Measurements from ENCODE around the gene CABYR. TPM values are rescaled to one million over a fixed set of nuclear protein-coding genes. Genes with fewer than 3 reads are reported as not detected.
"Not testable (repeated sequence)": the region's sequence is repeated elsewhere in the genome, so short reads cannot be mapped to it uniquely, and the experiment has no call there.

CABYR gene
- total and polyA plus RNA-seq, 7 experiments from 2014 or later: 0.65 to 1.4 (median 1.0) TPM; not detected in 1

GRCh38 chr18:24138409-24138788 is 463 bp upstream of the CABYR start:
- H3K9me3 ChIP-seq (ENCODE audit: control insufficient read depth in 2 of 3, low read length in 3 of 3): no peaks in the 10 kb centered on the region
- ATAC-seq (no peak), DNase-seq (no peak)
- POLR2A ChIA-PET: interaction anchor here (0.5 to 0.7 kb wide), 2 partner anchors 69 to 642 kb away, joined by 3 read pairs; no protein-coding TSS in a partner anchor
- peak overlapping the region; percentile 41 for H3K27ac ChIP-seq (ENCODE audit: low read depth, low read length)
- H3K27me3 ChIP-seq (ENCODE audit: control insufficient read depth in 2 of 2, insufficient read depth in 2 of 2, low read length in 2 of 2): peaks cover 0 to 3% of the 10 kb centered on the region in 2 donors
- H3K36me3 ChIP-seq (ENCODE audit: control insufficient read depth in 2 of 3, insufficient read depth in 3 of 3, low read length in 3 of 3): peaks cover under 1 to 5% (median 1%) of the 10 kb centered on the region in 3 experiments
- Mint-ChIP-seq H3K36me3 (peaks cover 0 to 9% (median 4%) of the 10 kb centered on the region in 5 donors), H3K9me3 (peaks cover 0 to 9% (median 0%) of the 10 kb centered on the region in 11 donors), H3K27ac (peak overlapping the region in 8 of 9 donors; percentile 43 to 90 (median 84)), H3K4me1 (peaks cover 12 to 32% (median 26%) of the 10 kb centered on the region in 7 donors), H3K4me3 (peak overlapping the region; percentile 85 to 97 (median 92)), H3K27me3 (peaks cover 5 to 33% (median 10%) of the 10 kb centered on the region in 5 donors)
- CTCF ChIA-PET: interaction anchor here (0.5 to 1.1 kb wide), 2 partner anchors 11 to 642 kb away, joined by 3 to 6 read pairs; no protein-coding TSS in a partner anchor
- H3K4me3 ChIP-seq (ENCODE audit: low read length): peak overlapping the region; percentile 81
- intact Hi-C loops (cut with micrococcal nuclease): loop anchor here in 1 of 2 donors (5.0 kb wide), 1 partner anchor 636 kb away; the partner anchor contains the start of gene RMC1
- H3K4me1 ChIP-seq (ENCODE audit: control insufficient read depth in 2 of 2, insufficient read depth in 2 of 2, low read length in 2 of 2): peaks cover 11 to 13% of the 10 kb centered on the region in 2 donors

DNA sequence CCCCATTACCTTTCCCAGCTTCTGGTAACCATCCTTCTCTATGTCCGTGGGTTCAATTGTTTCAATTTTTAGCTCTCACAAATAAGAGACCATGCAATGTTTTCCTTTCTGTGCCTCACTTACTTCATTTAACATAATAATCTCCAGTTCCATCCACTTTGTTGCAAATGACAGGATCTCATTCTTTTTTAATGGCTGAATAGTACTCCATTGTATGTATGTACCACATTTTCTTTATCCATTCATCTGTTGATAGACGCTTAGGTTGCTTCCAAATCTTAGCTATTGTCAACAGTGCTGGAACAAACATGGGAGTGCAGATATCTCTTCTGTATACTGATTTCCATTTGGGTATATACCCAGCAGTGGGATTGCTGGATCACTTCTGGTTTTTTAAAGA is 1.8 kb downstream of the CABYR start:
- peak overlapping the region in 6 of 10 donors; percentile 2 to 76 (median 54) for H3K4me3 Mint-ChIP-seq

GRCh38 chr18:24142376-24142775 is 3.5 kb downstream of the CABYR start:
- Histone ChIP-seq H3K4me3 (ENCODE audit: low read length) (no peak overlapping the region), H3K4me1 (ENCODE audit: control insufficient read depth in 2 of 2, insufficient read depth in 2 of 2, low read length in 2 of 2) (peaks cover 11 to 13% of the 10 kb centered on the region in 2 donors), H3K27ac (ENCODE audit: low read depth, low read length) (no peak overlapping the region), H3K9me3 (ENCODE audit: control insufficient read depth in 2 of 3, low read length in 3 of 3) (no peaks in the 10 kb centered on the region), H3K36me3 (ENCODE audit: control insufficient read depth in 2 of 3, insufficient read depth in 3 of 3, low read length in 3 of 3) (no peaks in the 10 kb centered on the region), H3K27me3 (ENCODE audit: control insufficient read depth in 2 of 2, insufficient read depth in 2 of 2, low read length in 2 of 2) (peaks cover 0 to 6% of the 10 kb centered on the region in 2 donors)
- intact Hi-C loops (cut with micrococcal nuclease): no loop called here
- no peak for ATAC-seq
- Mint-ChIP-seq H3K4me1 (peaks cover 12 to 25% (median 19%) of the 10 kb centered on the region in 7 donors), H3K27me3 (peaks cover 16 to 59% (median 18%) of the 10 kb centered on the region in 5 donors), H3K36me3 (no peaks in the 10 kb centered on the region), H3K9me3 (peaks cover 0 to 12% (median 0%) of the 10 kb centered on the region in 11 donors), H3K4me3 (no peak overlapping the region), H3K27ac (no peak overlapping the region)
- DNase-seq: no peak
- POLR2A ChIA-PET: no interaction called here
- CTCF ChIA-PET: interaction anchor here (0.6 kb wide), 1 partner anchor 481 kb away, joined by 6 read pairs; no protein-coding TSS in a partner anchor

More for the DNA sequence above, 1.8 kb downstream of the CABYR start:
- Histone ChIP-seq H3K4me1 (ENCODE audit: control insufficient read depth in 2 of 2, insufficient read depth in 2 of 2, low read length in 2 of 2) (peaks cover 11 to 13% of the 10 kb centered on the region in 2 donors), H3K9me3 (ENCODE audit: control insufficient read depth in 2 of 3, low read length in 3 of 3) (no peaks in the 10 kb centered on the region), H3K27me3 (ENCODE audit: control insufficient read depth in 2 of 2, insufficient read depth in 2 of 2, low read length in 2 of 2) (peaks cover 0 to 6% of the 10 kb centered on the region in 2 donors), H3K27ac (ENCODE audit: low read depth, low read length) (no peak overlapping the region), H3K36me3 (ENCODE audit: control insufficient read depth in 2 of 3, insufficient read depth in 3 of 3, low read length in 3 of 3) (no peaks in the 10 kb centered on the region), H3K4me3 (ENCODE audit: low read length) (no peak overlapping the region)
- intact Hi-C loops (cut with micrococcal nuclease): no loop called here
- peaks cover 15 to 49% (median 18%) of the 10 kb centered on the region in 5 donors for H3K27me3 Mint-ChIP-seq
- H3K4me1 Mint-ChIP-seq: peaks cover 12 to 32% (median 26%) of the 10 kb centered on the region in 7 donors
- peaks cover 0 to 7% (median 0%) of the 10 kb centered on the region in 5 donors for H3K36me3 Mint-ChIP-seq
- POLR2A ChIA-PET: no interaction called here
- peaks cover 0 to 12% (median 0%) of the 10 kb centered on the region in 11 donors for H3K9me3 Mint-ChIP-seq
- H3K27ac Mint-ChIP-seq: peak overlapping the region in 1 of 9 donors; percentile 12
- CTCF ChIA-PET: no interaction called here
- ATAC-seq: no peak
- no peak for DNase-seq

DNA sequence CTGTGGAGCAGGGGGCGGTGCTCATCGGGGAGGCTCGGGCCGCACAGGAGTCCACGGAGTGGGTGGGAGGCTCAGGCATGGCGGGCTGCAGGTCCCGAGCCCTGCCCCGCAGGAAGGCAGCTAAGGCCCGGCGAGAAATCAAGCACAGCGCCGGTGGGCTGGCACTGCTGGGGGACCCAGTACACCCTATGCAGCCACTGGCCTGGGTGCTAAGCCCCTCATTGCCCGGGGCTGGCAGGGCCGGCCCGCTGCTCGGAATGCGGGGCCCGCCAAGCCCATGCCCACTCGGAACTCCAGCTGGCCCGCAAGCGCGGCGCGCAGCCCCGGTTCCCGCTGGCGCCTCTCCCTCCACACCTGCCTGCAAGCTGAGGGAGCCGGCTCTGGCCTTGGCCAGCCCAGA is 10.7 kb downstream of the CABYR start:
- intact Hi-C loops (cut with micrococcal nuclease); H3K4me1 Mint-ChIP-seq; H3K27ac ChIP-seq (ENCODE audit: low read depth, low read length); H3K4me3 Mint-ChIP-seq; H3K27ac Mint-ChIP-seq; H3K36me3 Mint-ChIP-seq; H3K9me3 Mint-ChIP-seq; H3K4me1 ChIP-seq (ENCODE audit: control insufficient read depth in 2 of 2, insufficient read depth in 2 of 2, low read length in 2 of 2); H3K27me3 ChIP-seq (ENCODE audit: control insufficient read depth in 2 of 2, insufficient read depth in 2 of 2, low read length in 2 of 2); ATAC-seq; H3K4me3 ChIP-seq (ENCODE audit: low read length); H3K36me3 ChIP-seq (ENCODE audit: control insufficient read depth in 2 of 3, insufficient read depth in 3 of 3, low read length in 3 of 3); H3K9me3 ChIP-seq (ENCODE audit: control insufficient read depth in 2 of 3, low read length in 3 of 3); DNase-seq; POLR2A ChIA-PET; CTCF ChIA-PET: not testable (repeated sequence)
- H3K27me3 Mint-ChIP-seq: peaks cover 0 to 20% (median 4%) of the 10 kb centered on the region in 5 donors

DNA sequence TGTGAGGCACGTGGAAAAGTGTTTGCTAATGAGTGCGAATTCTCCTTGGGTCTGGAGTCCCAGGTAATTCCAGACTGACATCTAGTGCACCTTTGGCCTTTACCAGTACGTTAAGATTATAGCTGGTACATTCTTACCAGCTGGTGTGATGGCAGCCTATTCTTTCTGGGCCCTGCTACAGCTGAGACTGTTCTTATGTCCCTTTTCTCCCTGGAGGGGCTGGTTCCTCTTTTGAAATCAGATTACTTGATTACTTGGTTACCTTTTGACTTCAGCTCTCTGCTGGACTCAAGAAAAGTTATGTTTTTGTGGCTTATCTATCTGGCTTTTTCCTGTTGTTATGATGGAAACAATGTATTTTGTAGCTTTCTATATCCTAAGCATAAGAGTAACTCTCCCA is 14.5 kb downstream of the CABYR start:
- peaks cover 0 to 1% (median 0%) of the 10 kb centered on the region in 7 donors for H3K4me1 Mint-ChIP-seq
- H3K36me3 ChIP-seq (ENCODE audit: control insufficient read depth in 2 of 3, insufficient read depth in 3 of 3, low read length in 3 of 3): no peaks in the 10 kb centered on the region
- H3K4me3 Mint-ChIP-seq: no peak overlapping the region
- H3K36me3 Mint-ChIP-seq: peaks cover 0 to 4% (median 0%) of the 10 kb centered on the region in 5 donors
- H3K4me3 ChIP-seq (ENCODE audit: low read length): no peak overlapping the region
- H3K4me1 ChIP-seq (ENCODE audit: control insufficient read depth in 2 of 2, insufficient read depth in 2 of 2, low read length in 2 of 2): no peaks in the 10 kb centered on the region
- no peaks in the 10 kb centered on the region for H3K9me3 Mint-ChIP-seq
- intact Hi-C loops (cut with micrococcal nuclease): no loop called here
- H3K27me3 ChIP-seq (ENCODE audit: control insufficient read depth in 2 of 2, insufficient read depth in 2 of 2, low read length in 2 of 2): no peaks in the 10 kb centered on the region
- no peaks in the 10 kb centered on the region for H3K27me3 Mint-ChIP-seq
- POLR2A ChIA-PET: no interaction called here
- ATAC-seq (no peak), DNase-seq (no peak)
- CTCF ChIA-PET: no interaction called here
- H3K9me3 ChIP-seq (ENCODE audit: control insufficient read depth in 2 of 3, low read length in 3 of 3): no peaks in the 10 kb centered on the region
- no peak overlapping the region for H3K27ac ChIP-seq (ENCODE audit: low read depth, low read length)
- H3K27ac Mint-ChIP-seq: no peak overlapping the region

- H3K9me3 ChIP-seq (ENCODE audit: control insufficient read depth in 2 of 3, low read length in 3 of 3): no peaks in the 10 kb centered on the region
- intact Hi-C loops (cut with micrococcal nuclease): no loop called here
- DNase-seq (no peak), ATAC-seq (no peak)
- no peak overlapping the region for H3K27ac Mint-ChIP-seq
- no peaks in the 10 kb centered on the region for H3K4me1 ChIP-seq (ENCODE audit: control insufficient read depth in 2 of 2, insufficient read depth in 2 of 2, low read length in 2 of 2)
- ChIA-PET CTCF (no interaction called here), POLR2A (no interaction called here)
- no peaks in the 10 kb centered on the region for H3K36me3 Mint-ChIP-seq
- no peak overlapping the region for H3K4me3 Mint-ChIP-seq
- H3K4me1 Mint-ChIP-seq: peaks cover 0 to 1% (median 0%) of the 10 kb centered on the region in 7 donors
- no peak overlapping the region for H3K27ac ChIP-seq (ENCODE audit: low read depth, low read length)
- no peak overlapping the region for H3K4me3 ChIP-seq (ENCODE audit: low read length)
- no peaks in the 10 kb centered on the region for H3K27me3 Mint-ChIP-seq
- H3K36me3 ChIP-seq (ENCODE audit: control insufficient read depth in 2 of 3, insufficient read depth in 3 of 3, low read length in 3 of 3): no peaks in the 10 kb centered on the region
- no peaks in the 10 kb centered on the region for H3K27me3 ChIP-seq (ENCODE audit: control insufficient read depth in 2 of 2, insufficient read depth in 2 of 2, low read length in 2 of 2)
- no peaks in the 10 kb centered on the region for H3K9me3 Mint-ChIP-seq
Measured at GRCh38 chr18:24157855-24158254, 19.0 kb downstream of the CABYR start.

DNA sequence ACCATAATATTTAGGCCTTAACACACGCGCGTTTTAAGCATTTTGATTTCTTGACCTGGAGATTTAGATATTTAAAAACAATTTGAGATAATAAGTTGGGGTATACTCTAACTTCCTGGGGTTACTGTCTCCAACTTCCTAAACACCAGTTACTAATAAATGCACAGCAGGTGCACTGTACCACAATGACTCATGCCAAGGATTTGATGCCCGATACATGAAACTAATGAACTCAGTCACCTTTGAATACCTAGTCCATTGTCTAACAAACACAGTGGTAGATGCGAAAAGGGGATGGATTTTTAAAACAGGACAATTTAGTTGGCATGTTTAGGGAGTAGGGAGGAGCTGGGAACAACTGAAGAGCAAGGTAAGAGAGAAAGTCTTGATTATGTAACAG is 21.2 kb downstream of the CABYR start:
- Mint-ChIP-seq H3K4me1 (no peaks in the 10 kb centered on the region), H3K27me3 (no peaks in the 10 kb centered on the region), H3K27ac (no peak overlapping the region), H3K36me3 (peaks cover 0 to 10% (median 0%) of the 10 kb centered on the region in 5 donors), H3K9me3 (no peaks in the 10 kb centered on the region), H3K4me3 (no peak overlapping the region)
- ChIA-PET POLR2A (no interaction called here), CTCF (no interaction called here)
- H3K36me3 ChIP-seq (ENCODE audit: control insufficient read depth in 2 of 3, insufficient read depth in 3 of 3, low read length in 3 of 3): no peaks in the 10 kb centered on the region
- intact Hi-C loops (cut with micrococcal nuclease): no loop called here
- DNase-seq: no peak
- H3K27ac ChIP-seq (ENCODE audit: low read depth, low read length): no peak overlapping the region
- no peaks in the 10 kb centered on the region for H3K27me3 ChIP-seq (ENCODE audit: control insufficient read depth in 2 of 2, insufficient read depth in 2 of 2, low read length in 2 of 2)
- H3K4me3 ChIP-seq (ENCODE audit: low read length): no peak overlapping the region
- H3K9me3 ChIP-seq (ENCODE audit: control insufficient read depth in 2 of 3, low read length in 3 of 3): no peaks in the 10 kb centered on the region
- ATAC-seq: no peak
- no peaks in the 10 kb centered on the region for H3K4me1 ChIP-seq (ENCODE audit: control insufficient read depth in 2 of 2, insufficient read depth in 2 of 2, low read length in 2 of 2)

All from naive thymus-derived CD4-positive, alpha-beta T cell (primary cell).